ENCODE data around the gene NRROS.

DNA sequence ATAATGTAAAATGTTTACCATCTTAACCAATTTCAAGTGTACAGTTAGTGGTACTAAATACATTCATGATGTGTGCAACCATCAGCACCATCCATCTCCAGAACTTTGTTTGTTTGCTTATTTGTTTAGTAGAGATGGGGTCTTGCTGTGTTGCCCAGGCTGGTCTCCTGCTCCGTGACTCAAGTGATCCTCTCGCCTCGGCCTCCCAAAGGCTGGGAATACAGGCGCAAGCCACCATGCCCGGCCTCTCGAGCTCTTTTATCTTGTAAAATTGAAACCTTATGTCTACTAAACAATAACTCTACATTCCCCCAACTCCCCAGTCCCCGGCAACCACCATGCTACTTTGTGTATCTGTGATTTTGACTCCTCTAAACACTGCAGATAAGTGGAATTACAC lies 39.1 kb upstream of the NRROS start:
- no peak for TF ChIP-seq POLR2A (IDR thresholded peaks at IDR 0.05)
- TF ChIP-seq, protein P1, sequence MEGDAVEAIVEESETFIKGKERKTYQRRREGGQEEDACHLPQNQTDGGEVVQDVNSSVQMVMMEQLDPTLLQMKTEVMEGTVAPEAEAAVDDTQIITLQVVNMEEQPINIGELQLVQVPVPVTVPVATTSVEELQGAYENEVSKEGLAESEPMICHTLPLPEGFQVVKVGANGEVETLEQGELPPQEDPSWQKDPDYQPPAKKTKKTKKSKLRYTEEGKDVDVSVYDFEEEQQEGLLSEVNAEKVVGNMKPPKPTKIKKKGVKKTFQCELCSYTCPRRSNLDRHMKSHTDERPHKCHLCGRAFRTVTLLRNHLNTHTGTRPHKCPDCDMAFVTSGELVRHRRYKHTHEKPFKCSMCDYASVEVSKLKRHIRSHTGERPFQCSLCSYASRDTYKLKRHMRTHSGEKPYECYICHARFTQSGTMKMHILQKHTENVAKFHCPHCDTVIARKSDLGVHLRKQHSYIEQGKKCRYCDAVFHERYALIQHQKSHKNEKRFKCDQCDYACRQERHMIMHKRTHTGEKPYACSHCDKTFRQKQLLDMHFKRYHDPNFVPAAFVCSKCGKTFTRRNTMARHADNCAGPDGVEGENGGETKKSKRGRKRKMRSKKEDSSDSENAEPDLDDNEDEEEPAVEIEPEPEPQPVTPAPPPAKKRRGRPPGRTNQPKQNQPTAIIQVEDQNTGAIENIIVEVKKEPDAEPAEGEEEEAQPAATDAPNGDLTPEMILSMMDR (IDR thresholded peaks at IDR 0.05): no peak
